Tibial artery (tissue), 4 donors: ENCODE data around the gene GLIS1.

Source experiments
- DNase-seq, 2 donors: peaks; one replicate each; pipeline ENCODE4 v3.0.0-alpha.2; 2019
- H3K27ac ChIP-seq, 2 donors: fragments of 200-600 bp; sonication (generic) in 1 of 2; 1 replicate in 1 of 2; 2 replicates in 1 of 2; pipeline ENCODE4 v1.5.1; 2018 to 2019; ENCODE audit warnings: mild to moderate bottlenecking in 1 of 2
- H3K27me3 ChIP-seq, 2 donors: fragments of 200-600 bp; sonication (generic) in 1 of 2; one replicate each; pipeline versions ENCODE4 v1.5.1 to v1.6.0; 2016 to 2019
- H3K36me3 ChIP-seq, 3 donors: fragments of 200-600 bp; sonication (generic) in 2 of 3; one replicate each; pipeline ENCODE4 v1.5.1; 2016 to 2019; ENCODE audit warnings: mild to moderate bottlenecking in 2 of 3
- H3K4me1 ChIP-seq, 4 donors: fragments of 200-600 bp; sonication (generic) in 2 of 4; 1 replicate in 3 of 4; 2 replicates in 1 of 4; pipeline ENCODE4 v1.5.1; 2016 to 2019
- H3K4me3 ChIP-seq, 2 donors: fragments of 200-600 bp; sonication (generic) in 1 of 2; 1 replicate in 1 of 2; 2 replicates in 1 of 2; pipeline ENCODE4 v1.5.1; 2018 to 2019; ENCODE audit warnings: mild to moderate bottlenecking in 2 of 2
- H3K9me3 ChIP-seq, 3 donors: fragments of 200-600 bp; sonication (generic) in 1 of 3; one replicate each; pipeline ENCODE4 v1.5.1; 2016 to 2019
- CTCF ChIP-seq, 2 experiments: fragments of 200-600 bp in 1 of 2; fragments of 450-650 bp in 1 of 2; IDR thresholded peaks; one replicate each; pipeline ENCODE4 v1.5.1; 2017 to 2019; ENCODE audit warnings: antibody characterized with exemption in 2 of 2, mild to moderate bottlenecking in 1 of 2, moderate library complexity in 1 of 2
- intact Hi-C: fragments of 100-400 bp; cut with DNase I; formaldehyde crosslinking; loops from one replicate; pipeline ENCODE4 v1.15.0; 2023; ENCODE audit warnings: low total_unique reads

GLIS1 gene

GRCh38 chr1:53642607-53643006, 96.4 kb downstream of the GLIS1 start:
- H3K27ac ChIP-seq, result no peak overlapping the region
- no peaks in the 10 kb centered on the region for H3K9me3 ChIP-seq
- no peaks in the 10 kb centered on the region for H3K4me1 ChIP-seq
- no peak overlapping the region for H3K4me3 ChIP-seq
- TF ChIP-seq CTCF (IDR thresholded peaks at IDR 0.05), result no peak
- H3K36me3 ChIP-seq, result no peaks in the 10 kb centered on the region
- DNase-seq, result peak; percentile 1 to 13
- intact Hi-C loops, result no loop called here
- H3K27me3 ChIP-seq, result peaks cover 0 to 47% of the 10 kb centered on the region in 2 donors

GRCh38 chr1:53642215-53642555, 96.8 kb downstream of the GLIS1 start:
- DNase-seq, result peak in 1 of 2 donors; percentile 41
- H3K4me1 ChIP-seq, result no peaks in the 10 kb centered on the region
- no peak overlapping the region for H3K27ac ChIP-seq
- no peak overlapping the region for H3K4me3 ChIP-seq
- intact Hi-C loops, result no loop called here
- H3K9me3 ChIP-seq, result no peaks in the 10 kb centered on the region
- no peaks in the 10 kb centered on the region for H3K36me3 ChIP-seq
- peaks cover 0 to 50% of the 10 kb centered on the region in 2 donors for H3K27me3 ChIP-seq
- no peak for TF ChIP-seq CTCF (IDR thresholded peaks at IDR 0.05)

GRCh38 chr1:53641481-53642214, 97.3 kb downstream of the GLIS1 start:
- intact Hi-C loops, result no loop called here
- TF ChIP-seq CTCF (IDR thresholded peaks at IDR 0.05), result no peak
- no peaks in the 10 kb centered on the region for H3K9me3 ChIP-seq
- no peak overlapping the region for H3K4me3 ChIP-seq
- DNase-seq, result peak; percentile 6 to 53
- no peaks in the 10 kb centered on the region for H3K4me1 ChIP-seq
- peaks cover 0 to 55% of the 10 kb centered on the region in 2 donors for H3K27me3 ChIP-seq
- no peaks in the 10 kb centered on the region for H3K36me3 ChIP-seq
- H3K27ac ChIP-seq, result no peak overlapping the region

- Histone ChIP-seq H3K27ac (no peak overlapping the region), H3K36me3 (no peaks in the 10 kb centered on the region), H3K4me1 (no peaks in the 10 kb centered on the region), H3K9me3 (no peaks in the 10 kb centered on the region), H3K27me3 (peaks cover 0 to 60% of the 10 kb centered on the region in 2 donors), H3K4me3 (no peak overlapping the region)
- peak in 1 of 2 donors; percentile 10 for DNase-seq
- intact Hi-C loops, result no loop called here
- TF ChIP-seq CTCF (IDR thresholded peaks at IDR 0.05), result no peak
Observed at GRCh38 chr1:53640701-53641075, 98.3 kb downstream of the GLIS1 start.

- Histone ChIP-seq H3K9me3 (no peaks in the 10 kb centered on the region), H3K27ac (no peak overlapping the region), H3K4me1 (no peaks in the 10 kb centered on the region), H3K36me3 (no peaks in the 10 kb centered on the region), H3K27me3 (peaks cover 0 to 60% of the 10 kb centered on the region in 2 donors), H3K4me3 (no peak overlapping the region)
- peak; percentile 13 to 29 for DNase-seq
- intact Hi-C loops, result no loop called here
- no peak for TF ChIP-seq CTCF (IDR thresholded peaks at IDR 0.05)
Observed at GRCh38 chr1:53639996-53640700, 98.8 kb downstream of the GLIS1 start.
